K562 (cell line): ENCODE results near the gene CST4. TPM values are rescaled to one million over a fixed set of nuclear protein-coding genes. Genes with fewer than 3 reads are reported as not detected.
A peak's percentile ranks its signal among the peaks of the same experiment; 100 is the strongest.

Experiments used
- ATAC-seq: fragments of 200-7000 bp; cut with Tn5 transposase; 3 replicates; pipeline ENCODE4 v1.9.1; 2020; ENCODE audit warnings: moderate library complexity
- BruUV-seq: library from RNA; stranded (reverse); fragments of 400-500 nt; replicated peaks from 2 replicates; lab custom pipeline; 2021; lab: Mats Ljungman, UMichigan
- CTCF ChIA-PET: fragments of 300-600 bp; formaldehyde crosslinking; extraction: SDS; loops from one replicate; lab custom pipeline; 2021; ENCODE audit warnings: low intra/inter-chr PET ratio; lab: Yijun Ruan, JAX
- POLR2A ChIA-PET: fragments of 300-600, 350-650 bp; sonication (Branson Sonifier 250); formaldehyde crosslinking; extraction: SDS; loops from one replicate; lab custom pipeline; 2021; ENCODE audit warnings: antibody characterized with exemption, inconsistent platforms; lab: Yijun Ruan, JAX
- DNase-seq, 4 experiments: peaks; one replicate each; pipeline versions ENCODE4 v3.0.0 to v3.0.0-alpha.2; 2011 to 2018; ENCODE audit warnings: low spot score in 3 of 4, mixed read lengths in 3 of 4; ENCODE audit errors: extremely low read depth in 1 of 4
- FAIRE-seq: peaks from 2 replicates; lab custom pipeline; 2011; peaks lifted over from hg19 to GRCh38; lab: Jason Lieb, UNC
- H2AFZ ChIP-seq: 2 replicates; pipeline ENCODE4 v1.6.0; 2011; ENCODE audit warnings: low read depth, low read length, control low read depth, inconsistent platforms
- H3K27ac ChIP-seq: fragments of 200-600 bp; 3 replicates; pipeline ENCODE4 v1.8.0; 2011; ENCODE audit warnings: low read depth, mild to moderate bottlenecking, control low read depth, inconsistent platforms, low read length, moderate library complexity, mixed read lengths; ENCODE audit errors: extremely low read depth
- H3K27me3 ChIP-seq, 2 experiments: fragments of 300-600 bp in 1 of 2; 2 replicates in 1 of 2; 3 replicates in 1 of 2; pipeline versions ENCODE4 v1.6.0 to v1.8.0; 2011; ENCODE audit warnings: inconsistent platforms in 2 of 2, low read length in 2 of 2, mild to moderate bottlenecking in 1 of 2, mixed read lengths in 1 of 2, moderate library complexity in 1 of 2; ENCODE audit not compliant: control insufficient read depth in 2 of 2, insufficient read depth in 2 of 2
- H3K36me3 ChIP-seq: fragments of 300-600 bp; 3 replicates; pipeline ENCODE4 v1.8.0; 2011; ENCODE audit warnings: mild to moderate bottlenecking, low read length, inconsistent platforms; ENCODE audit not compliant: control insufficient read depth, insufficient read depth
- H3K4me1 ChIP-seq, 2 experiments: fragments of 200-600 bp in 1 of 2; replicated peaks in 1 of 2; 2 replicates in 1 of 2; 3 replicates in 1 of 2; pipeline versions ENCODE4 v1.5.1 to v1.8.0; 2011; ENCODE audit warnings: inconsistent platforms in 2 of 2, low read length in 2 of 2, mild to moderate bottlenecking in 1 of 2, mixed read lengths in 1 of 2, moderate library complexity in 1 of 2; ENCODE audit not compliant: control insufficient read depth in 2 of 2, insufficient read depth in 2 of 2
- H3K4me2 ChIP-seq: 2 replicates; pipeline ENCODE4 v1.6.1; 2011; ENCODE audit warnings: low read length, control low read depth, inconsistent platforms, mixed read lengths; ENCODE audit not compliant: insufficient read depth
- H3K4me3 ChIP-seq: fragments of 200-600 bp; sonication (generic), shearing (Covaris generic); 2 replicates; pipeline ENCODE4 v1.5.1; 2016; ENCODE audit warnings: control low read depth, inconsistent platforms
- H3K79me2 ChIP-seq: fragments of 200-600 bp; 3 replicates; pipeline ENCODE4 v1.8.0; 2011; ENCODE audit warnings: low read length, inconsistent platforms; ENCODE audit not compliant: control insufficient read depth, insufficient read depth
- H3K9ac ChIP-seq, 2 experiments: 2 replicates each; pipeline versions ENCODE4 v1.6.0 to v1.6.1; 2011; ENCODE audit warnings: low read depth in 2 of 2, low read length in 2 of 2, control low read depth in 1 of 2, inconsistent platforms in 1 of 2, mild to moderate bottlenecking in 1 of 2, mixed read lengths in 1 of 2; ENCODE audit not compliant: insufficient read depth in 1 of 2
- H3K9me1 ChIP-seq: one replicate; pipeline ENCODE4 v1.6.0; 2011; ENCODE audit warnings: inconsistent platforms, mild to moderate bottlenecking, low read length, moderate library complexity; ENCODE audit not compliant: control insufficient read depth, insufficient read depth
- H3K9me3 ChIP-seq: replicated peaks from 2 replicates; pipeline ENCODE4 v1.5.1; 2011; ENCODE audit warnings: low read depth, low read length, inconsistent platforms; ENCODE audit not compliant: control insufficient read depth, insufficient read depth
- H4K20me1 ChIP-seq: replicated peaks from 2 replicates; pipeline ENCODE4 v1.6.1; 2011; ENCODE audit warnings: low read length, inconsistent platforms, mixed read lengths; ENCODE audit not compliant: control insufficient read depth, insufficient read depth
- BMI1 ChIP-seq: fragments of 150-350 bp; IDR thresholded peaks from 2 replicates; pipeline ENCODE4 v1.6.1; 2014; ENCODE audit warnings: low read length
- EP300 ChIP-seq: IDR thresholded peaks from 2 replicates; pipeline ENCODE4 v1.6.1; 2012; ENCODE audit warnings: low read length, improper control_type of control experiment
- MTF1 ChIP-seq: fragments of 250-450 bp; sonication (Bioruptor Pico); IDR thresholded peaks from 2 replicates; pipeline ENCODE4 v1.9.0; 2021; ENCODE audit warnings: moderate library complexity, mild to moderate bottlenecking, inconsistent platforms, borderline replicate concordance
- RAD51 ChIP-seq: fragments of 450-650 bp; IDR thresholded peaks from 2 replicates; pipeline ENCODE4 v1.7.1; 2016; ENCODE audit warnings: low read depth, mild to moderate bottlenecking, borderline replicate concordance
- SPI1 ChIP-seq: IDR thresholded peaks from 2 replicates; pipeline ENCODE4 v1.6.1; 2011; ENCODE audit warnings: low read depth, low read length, control low read depth, borderline replicate concordance
- USF2 ChIP-seq: sonication (generic); formaldehyde crosslinking; IDR thresholded peaks from 2 replicates; pipeline ENCODE4 v1.5.0; 2020; ENCODE audit warnings: missing genetic modification reagents
- WGBS: fragments of 100-300 bp; shearing (Covaris generic); methylation state at CpG from one replicate; pipeline ENCODE4 v1.1.6; 2016; ENCODE audit warnings: low coverage, mixed read lengths; ENCODE audit not compliant: insufficient coverage; ENCODE audit errors: missing lambda C conversion rate; 5-methylcytosine and 5-hydroxymethylcytosine counted together
- in situ Hi-C: fragments of 300-500 bp; cut with MboI; formaldehyde crosslinking; loops from 4 replicates; pipeline ENCODE4 v1.15.0; 2018; ENCODE audit warnings: inconsistent platforms, mixed read lengths
- intact Hi-C: fragments of 100-400 bp; cut with micrococcal nuclease; formaldehyde crosslinking; loops from 2 replicates; pipeline ENCODE4 v1.14.2; 2022
- polyA plus RNA-seq, 8 experiments: library from polyadenylated mRNA; depleted of rRNA in 4 of 8; stranded (reverse) in 5 of 8; unstranded in 3 of 8; fragments of >200 nt; fragmentation: Nextera tagmentation in 2 of 8; fragmentation: Illumina TruSeq in 1 of 8; extraction: Ambion mirVana in 2 of 8; extraction: Trizol in 1 of 8; gene quantifications; 2 replicates each; pipeline versions ENCODE4 v1.2.1 to v1.2.3, GENCODE V29; 2011 to 2014; ENCODE audit warnings: inconsistent platforms in 1 of 8, missing spikeins in 1 of 8
- total RNA-seq, 7 experiments: library from RNA; depleted of rRNA in 6 of 7; stranded (reverse); fragments of >200 nt in 6 of 7; fragmentation: Illumina TruSeq in 2 of 7; extraction: Trizol in 2 of 7; gene quantifications; 2 replicates each; pipeline versions ENCODE4 v1.2.1 to v1.2.3, GENCODE V29; 2011 to 2021; ENCODE audit warnings: low replicate concordance in 1 of 7

The CST4 gene
- total and polyA plus RNA-seq, 9 of the 15 experiments (the other 6 are each of a cell fraction or from before 2014, with no cell fraction given) = not detected

- Histone ChIP-seq H3K4me2 (no peak overlapping the region), H3K9me3 (no peaks in the 10 kb centered on the region), H4K20me1 (no peaks in the 10 kb centered on the region), H2AFZ (no peak overlapping the region), H3K79me2 (no peaks in the 10 kb centered on the region), H3K27me3 (no peaks in the 10 kb centered on the region), H3K27ac (no peak overlapping the region), H3K36me3 (no peaks in the 10 kb centered on the region), H3K9ac (no peak overlapping the region; a peak in 1 of 4 replicates), H3K4me3 (no peak overlapping the region), H3K9me1 (no peaks in the 10 kb centered on the region), H3K4me1 (peaks cover 7 to 10% of the 10 kb centered on the region in 2 experiments; a peak in 4 of 5 replicates)
- no TSS peak for BruUV-seq
- DNase-seq (no peak), ATAC-seq (no peak), FAIRE-seq (no peak)
- TF ChIP-seq BMI1 (no peak), EP300 (no peak), MTF1 (CRISPR knock-in tag) (no peak), SPI1 (peak; percentile 54; the same call in 1 of the 2 replicates)
- ChIA-PET POLR2A (interaction anchor here (0.7 kb wide), 1 partner anchor 372 kb away, joined by 3 read pairs; no protein-coding TSS in a partner anchor), CTCF (no interaction called here)
- intact Hi-C loops (no loop called here), in situ Hi-C loops (no loop called here)
- 18% methylated on average over 11 of the region's 23 CpGs for WGBS
Measured at GRCh38 chr20:23655491-23656211, 33.2 kb downstream of the CST4 start.

- no TSS peak for BruUV-seq
- Histone ChIP-seq H3K4me1 (peaks cover 0 to 6% of the 10 kb centered on the region in 2 experiments; a peak in 2 of 5 replicates), H4K20me1 (no peaks in the 10 kb centered on the region), H3K9me1 (no peaks in the 10 kb centered on the region), H3K79me2 (no peaks in the 10 kb centered on the region), H3K27me3 (no peaks in the 10 kb centered on the region), H3K4me3 (no peak overlapping the region), H2AFZ (no peak overlapping the region), H3K4me2 (no peak overlapping the region), H3K9ac (no peak overlapping the region), H3K9me3 (no peaks in the 10 kb centered on the region), H3K27ac (no peak overlapping the region), H3K36me3 (no peaks in the 10 kb centered on the region)
- FAIRE-seq (no peak), DNase-seq (no peak), ATAC-seq (no peak)
- intact Hi-C loops (no loop called here), in situ Hi-C loops (no loop called here)
- ChIA-PET POLR2A (no interaction called here), CTCF (no interaction called here)
- 12% methylated on average over 3 of the region's 4 CpGs for WGBS
- TF ChIP-seq USF2 (CRISPR knock-in tag) = no peak
- no peak for TF ChIP-seq RAD51
Measured at GRCh38 chr20:23654717-23655116, 34.1 kb downstream of the CST4 start.
